Superior temporal gyrus (tissue), 1 donor: ENCODE data around the gene IRF2BPL.
A peak's percentile ranks its signal among the peaks of the same experiment; 100 is the strongest.

ENCODE experiments used
- DNase-seq: peaks from one replicate; pipeline ENCODE4 v3.0.0-alpha.2; 2016; ENCODE audit errors: extremely low spot score

The IRF2BPL gene

GRCh38 chr14:77011245-77011644 lies 17.3 kb downstream of the IRF2BPL start:
- no peak for DNase-seq

- no peak for DNase-seq
Observed at GRCh38 chr14:77009014-77009413, 19.5 kb downstream of the IRF2BPL start.

- DNase-seq = no peak
Observed at GRCh38 chr14:77008541-77008940, 20.0 kb downstream of the IRF2BPL start.

GRCh38 chr14:77007975-77008421 lies 20.5 kb downstream of the IRF2BPL start:
- DNase-seq = no peak

GRCh38 chr14:77007183-77007974 lies 21.1 kb downstream of the IRF2BPL start:
- DNase-seq = no peak

GRCh38 chr14:77006132-77006531 lies 22.4 kb downstream of the IRF2BPL start:
- no peak for DNase-seq

- no peak for DNase-seq
Observed at GRCh38 chr14:77005559-77005958, 22.9 kb downstream of the IRF2BPL start.

- no peak for DNase-seq
Observed at GRCh38 chr14:77004711-77005460, 23.6 kb downstream of the IRF2BPL start.

- DNase-seq = no peak
Observed at GRCh38 chr14:77003960-77004710, 24.4 kb downstream of the IRF2BPL start.

- DNase-seq = no peak
Observed at GRCh38 chr14:77002889-77003288, 25.6 kb downstream of the IRF2BPL start.

- no peak for DNase-seq
Observed at GRCh38 chr14:77002335-77002734, 26.2 kb downstream of the IRF2BPL start.

GRCh38 chr14:77000340-77001270 lies 27.9 kb downstream of the IRF2BPL start:
- peak; percentile 46 for DNase-seq

GRCh38 chr14:76998910-76999309 lies 29.6 kb downstream of the IRF2BPL start:
- DNase-seq = no peak

GRCh38 chr14:76997257-76997970 lies 31.1 kb downstream of the IRF2BPL start:
- DNase-seq = no peak

GRCh38 chr14:76996563-76997146 lies 31.9 kb downstream of the IRF2BPL start:
- DNase-seq = no peak

GRCh38 chr14:76995279-76996035 lies 33.1 kb downstream of the IRF2BPL start:
- DNase-seq = no peak

- no peak for DNase-seq
Observed at GRCh38 chr14:76993752-76994151, 34.8 kb downstream of the IRF2BPL start.

GRCh38 chr14:76990084-76990483 lies 38.4 kb downstream of the IRF2BPL start:
- DNase-seq = no peak

- DNase-seq = no peak
Observed at GRCh38 chr14:76987956-76988520, 40.5 kb downstream of the IRF2BPL start.
